Measurements from ENCODE around the gene CDH18.

- TF ChIP-seq CTCF (conservative IDR thresholded peaks at IDR 0.05; ENCODE audit: low read depth, low read length) (no peak), USF2 (IDR thresholded peaks at IDR 0.05; ENCODE audit: low read depth, low read length) (no peak), MXI1 (IDR thresholded peaks at IDR 0.05; ENCODE audit: borderline replicate concordance, low read depth, low read length) (no peak), POLR2A (IDR thresholded peaks at IDR 0.05; ENCODE audit: low read depth, low read length) (no peak), NFE2L2 (IDR thresholded peaks at IDR 0.05; ENCODE audit: low read depth, low read length) (no peak)
Observed at GRCh38 chr5:20034717-20035116, 46.7 kb upstream of the CDH18 start.
